ENCODE measurements around the gene SCCPDH. TPM values are rescaled to one million over a fixed set of nuclear protein-coding genes. Genes with fewer than 3 reads are reported as not detected.

The SCCPDH gene
- polyA plus RNA-seq, 1 experiment = 46.6 TPM

GRCh38 chr1:246761396-246761795 lies 37.2 kb downstream of the SCCPDH start:
- H3K9me3 ChIP-seq (ENCODE audit: control insufficient read depth, insufficient read depth, low read length) = no peaks in the 10 kb centered on the region
- DNase-seq (ENCODE audit: low read depth, low spot score) = no peak
- H3K27me3 ChIP-seq (ENCODE audit: control insufficient read depth, insufficient read depth, low read length) = no peaks in the 10 kb centered on the region
- H3K27ac ChIP-seq (ENCODE audit: low read depth, low read length) = no peak overlapping the region
- ChIA-PET POLR2A (no interaction called here), CTCF (no interaction called here)
- no peak overlapping the region for H3K4me3 ChIP-seq (ENCODE audit: low read depth, low read length)
- no peak for TF ChIP-seq CTCF (IDR thresholded peaks at IDR 0.05; ENCODE audit: low read depth, low read length)

DNA sequence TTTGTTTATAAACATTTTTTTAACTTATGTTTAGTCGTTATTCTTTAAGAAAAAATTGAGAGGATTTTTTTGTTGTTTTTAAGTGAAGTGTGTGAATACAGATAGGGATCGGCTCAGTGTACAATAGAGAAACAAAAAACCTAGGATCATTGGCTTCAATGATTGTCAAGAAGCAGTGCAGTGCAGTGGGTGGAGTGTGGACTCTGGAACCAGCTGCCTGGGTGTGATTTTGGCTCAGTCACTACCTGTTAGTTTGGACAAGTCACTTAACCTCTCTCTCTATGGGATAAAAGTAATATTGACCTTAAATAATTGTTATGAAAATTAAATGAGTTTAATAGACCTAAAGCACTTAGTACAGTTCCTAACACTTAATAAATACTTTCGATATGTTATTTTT lies 41.3 kb downstream of the SCCPDH start:
- TF ChIP-seq CTCF (IDR thresholded peaks at IDR 0.05; ENCODE audit: low read depth, low read length) = no peak
- no peaks in the 10 kb centered on the region for H3K27me3 ChIP-seq (ENCODE audit: control insufficient read depth, insufficient read depth, low read length)
- no peaks in the 10 kb centered on the region for H3K9me3 ChIP-seq (ENCODE audit: control insufficient read depth, insufficient read depth, low read length)
- ChIA-PET POLR2A (no interaction called here), CTCF (no interaction called here)
- H3K27ac ChIP-seq (ENCODE audit: low read depth, low read length) = no peak overlapping the region
- no peak overlapping the region for H3K4me3 ChIP-seq (ENCODE audit: low read depth, low read length)
- no peak for DNase-seq (ENCODE audit: low read depth, low spot score)

DNA sequence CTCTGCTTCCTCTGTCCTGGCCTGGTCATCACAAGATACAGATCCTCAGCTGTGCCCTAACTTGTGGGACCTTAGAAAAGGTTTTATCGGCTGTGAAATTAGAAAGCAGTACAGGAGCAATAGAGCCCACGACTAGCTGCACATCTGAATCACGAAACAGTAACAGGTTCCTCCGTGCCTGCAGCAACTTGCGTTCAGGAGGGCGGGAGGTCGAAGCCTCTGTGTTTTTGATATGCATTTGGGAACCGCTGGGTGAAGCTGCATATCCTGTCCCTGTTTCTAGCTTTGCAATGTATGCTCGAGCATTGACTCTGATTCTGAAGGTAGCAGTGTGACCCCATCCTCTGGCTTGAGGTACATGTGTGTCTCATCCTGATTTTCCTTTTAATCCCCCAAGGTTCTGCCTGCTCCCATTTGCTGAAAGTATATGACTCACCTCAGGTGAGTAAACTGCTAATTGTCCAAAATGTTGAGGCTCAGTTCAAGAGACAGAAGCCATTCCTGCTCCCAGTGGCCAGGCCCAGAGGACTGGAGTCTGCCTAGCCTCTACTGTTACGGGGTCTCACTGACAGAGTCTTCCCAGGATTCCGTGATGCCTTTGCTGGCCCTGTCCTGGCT lies 44.3 kb downstream of the SCCPDH start:
- ChIA-PET POLR2A (interaction anchor here (0.9 to 1.2 kb wide), 2 partner anchors 44 to 160 kb away, joined by 3 to 4 read pairs; partner anchors contain the start of gene SCCPDH), CTCF (interaction anchor here (1.2 kb wide), 1 partner anchor 79 kb away, joined by 4 read pairs; no protein-coding TSS in a partner anchor)
- no peaks in the 10 kb centered on the region for H3K27me3 ChIP-seq (ENCODE audit: control insufficient read depth, insufficient read depth, low read length)
- H3K9me3 ChIP-seq (ENCODE audit: control insufficient read depth, insufficient read depth, low read length) = no peaks in the 10 kb centered on the region
- TF ChIP-seq CTCF (IDR thresholded peaks at IDR 0.05; ENCODE audit: low read depth, low read length) = no peak
- DNase-seq (ENCODE audit: low read depth, low spot score) = no peak
- peak overlapping the region; percentile 80 for H3K27ac ChIP-seq (ENCODE audit: low read depth, low read length)
- H3K4me3 ChIP-seq (ENCODE audit: low read depth, low read length) = no peak overlapping the region

DNA sequence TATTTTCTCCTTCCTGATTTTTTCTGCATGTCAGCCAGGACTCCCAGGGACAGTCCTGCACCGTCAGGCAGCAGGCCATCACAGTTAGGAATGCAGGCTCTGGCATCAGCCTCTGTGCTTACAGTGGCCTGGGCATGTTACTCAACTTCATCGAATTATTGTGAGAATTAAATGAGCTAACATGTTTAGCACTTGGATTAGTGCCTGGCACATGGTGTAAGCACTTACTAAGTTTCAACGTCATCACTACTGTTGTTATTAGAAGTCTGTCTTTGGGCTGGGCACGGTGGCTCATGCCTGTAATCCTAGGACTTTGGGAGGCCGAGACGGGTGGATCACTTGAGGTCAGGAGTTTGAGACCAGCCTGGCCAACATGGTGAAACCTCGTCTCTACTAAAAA lies 45.1 kb downstream of the SCCPDH start:
- H3K27me3 ChIP-seq (ENCODE audit: control insufficient read depth, insufficient read depth, low read length) = no peaks in the 10 kb centered on the region
- no peak for TF ChIP-seq CTCF (IDR thresholded peaks at IDR 0.05; ENCODE audit: low read depth, low read length)
- DNase-seq (ENCODE audit: low read depth, low spot score) = peak; percentile 88

GRCh38 chr1:246771366-246771765 lies 47.2 kb downstream of the SCCPDH start:
- POLR2A ChIA-PET = no interaction called here
- CTCF ChIA-PET = no interaction called here
- Histone ChIP-seq H3K9me3 (ENCODE audit: control insufficient read depth, insufficient read depth, low read length) (no peaks in the 10 kb centered on the region), H3K4me3 (ENCODE audit: low read depth, low read length) (no peak overlapping the region), H3K27ac (ENCODE audit: low read depth, low read length) (no peak overlapping the region), H3K27me3 (ENCODE audit: control insufficient read depth, insufficient read depth, low read length) (no peaks in the 10 kb centered on the region)
- no peak for DNase-seq (ENCODE audit: low read depth, low spot score)
- TF ChIP-seq CTCF (IDR thresholded peaks at IDR 0.05; ENCODE audit: low read depth, low read length) = no peak

More for the DNA sequence above, 45.1 kb downstream of the SCCPDH start:
- POLR2A ChIA-PET = interaction anchor here (0.9 to 1.2 kb wide), 2 partner anchors 45 to 160 kb away, joined by 3 to 4 read pairs; partner anchors contain the start of gene SCCPDH
- Histone ChIP-seq H3K9me3 (ENCODE audit: control insufficient read depth, insufficient read depth, low read length) (no peaks in the 10 kb centered on the region), H3K4me3 (ENCODE audit: low read depth, low read length) (no peak overlapping the region), H3K27ac (ENCODE audit: low read depth, low read length) (peak overlapping the region; percentile 81)
- CTCF ChIA-PET = interaction anchor here (1.2 kb wide), 1 partner anchor 80 kb away, joined by 4 read pairs; no protein-coding TSS in a partner anchor
